Measurements from ENCODE around the gene STUM. TPM values are rescaled to one million over a fixed set of nuclear protein-coding genes. Genes with fewer than 3 reads are reported as not detected.
"Not testable (repeated sequence)": the region's sequence is repeated elsewhere in the genome, so short reads cannot be mapped to it uniquely, and the experiment has no call there.

STUM gene, protein sequence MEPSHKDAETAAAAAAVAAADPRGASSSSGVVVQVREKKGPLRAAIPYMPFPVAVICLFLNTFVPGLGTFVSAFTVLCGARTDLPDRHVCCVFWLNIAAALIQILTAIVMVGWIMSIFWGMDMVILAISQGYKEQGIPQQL
- total RNA-seq (10 to 100 TPM in 3 of 4 donors, 1 to 10 TPM in 1; 3.9 to 16.9 (median 13.6) TPM), polyA plus RNA-seq (1 to 10 TPM in 1 of 3 donors, under 1 TPM in 2; under 0.01 to 7.2 (median 0.23) TPM)

DNA sequence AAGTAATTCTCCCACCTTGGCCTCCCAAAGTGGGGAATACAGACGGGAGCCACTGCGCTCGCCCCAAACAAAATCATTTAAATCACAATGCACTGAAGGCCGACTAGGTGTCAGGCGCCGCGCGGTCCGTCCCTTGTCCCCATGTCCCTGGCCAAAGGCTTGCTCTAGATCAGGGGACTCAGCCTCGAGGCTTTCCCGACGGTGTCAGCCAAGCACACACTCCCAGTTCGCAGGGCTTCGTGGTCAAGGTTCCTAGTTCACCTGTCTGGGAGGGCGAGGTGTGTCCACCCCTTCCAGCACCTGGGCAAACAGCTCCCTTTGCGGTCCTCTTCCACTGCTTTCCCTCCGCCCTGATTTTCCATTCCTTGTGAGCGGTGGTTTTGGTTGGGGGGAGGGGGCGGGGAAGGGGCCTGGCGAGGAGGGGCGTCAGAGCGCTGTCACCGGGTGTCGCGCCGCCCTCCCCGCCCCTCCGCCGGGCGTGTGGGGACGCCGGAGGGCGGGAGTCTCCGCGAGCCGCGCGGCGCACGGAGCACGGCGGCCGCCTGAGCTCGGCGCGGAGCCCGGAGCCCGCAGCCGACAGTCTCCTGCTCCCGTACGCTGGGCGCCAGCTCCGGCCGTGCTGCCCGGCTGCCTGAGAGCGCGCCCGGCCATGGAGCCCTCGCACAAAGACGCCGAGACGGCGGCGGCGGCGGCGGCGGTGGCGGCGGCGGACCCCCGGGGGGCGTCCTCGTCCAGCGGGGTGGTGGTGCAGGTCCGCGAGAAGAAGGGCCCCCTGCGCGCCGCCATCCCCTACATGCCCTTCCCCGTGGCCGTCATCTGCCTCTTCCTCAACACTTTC is at the start of gene STUM:
STUM (plus strand) TSS at position 509 of the 838 bp plus-strand sequence; CDS start at position 650, 141 bp downstream.
- Histone ChIP-seq H3K27ac (peak within 1 kb of the TSS; percentile 79 to 93 (median 91)), H3K9me3 (no peaks in the 10 kb centered on the region), H3K4me1 (peaks cover 0 to 64% (median 47%) of the 10 kb centered on the region in 4 donors), H3K36me3 (no peaks in the 10 kb centered on the region), H3K27me3 (peaks cover 0 to 8% (median 0%) of the 10 kb centered on the region in 3 donors), H3K4me3 (peak within 1 kb of the TSS; percentile 50 to 76 (median 74))
- TF ChIP-seq POLR2AphosphoS5 (IDR thresholded peaks at IDR 0.05) (no peak), EP300 (IDR thresholded peaks at IDR 0.05) (no peak), POLR2A (IDR thresholded peaks at IDR 0.05) (no peak)
- TF ChIP-seq, protein P1, sequence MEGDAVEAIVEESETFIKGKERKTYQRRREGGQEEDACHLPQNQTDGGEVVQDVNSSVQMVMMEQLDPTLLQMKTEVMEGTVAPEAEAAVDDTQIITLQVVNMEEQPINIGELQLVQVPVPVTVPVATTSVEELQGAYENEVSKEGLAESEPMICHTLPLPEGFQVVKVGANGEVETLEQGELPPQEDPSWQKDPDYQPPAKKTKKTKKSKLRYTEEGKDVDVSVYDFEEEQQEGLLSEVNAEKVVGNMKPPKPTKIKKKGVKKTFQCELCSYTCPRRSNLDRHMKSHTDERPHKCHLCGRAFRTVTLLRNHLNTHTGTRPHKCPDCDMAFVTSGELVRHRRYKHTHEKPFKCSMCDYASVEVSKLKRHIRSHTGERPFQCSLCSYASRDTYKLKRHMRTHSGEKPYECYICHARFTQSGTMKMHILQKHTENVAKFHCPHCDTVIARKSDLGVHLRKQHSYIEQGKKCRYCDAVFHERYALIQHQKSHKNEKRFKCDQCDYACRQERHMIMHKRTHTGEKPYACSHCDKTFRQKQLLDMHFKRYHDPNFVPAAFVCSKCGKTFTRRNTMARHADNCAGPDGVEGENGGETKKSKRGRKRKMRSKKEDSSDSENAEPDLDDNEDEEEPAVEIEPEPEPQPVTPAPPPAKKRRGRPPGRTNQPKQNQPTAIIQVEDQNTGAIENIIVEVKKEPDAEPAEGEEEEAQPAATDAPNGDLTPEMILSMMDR (IDR thresholded peaks at IDR 0.05): no peak
- WGBS, 2 donors: 1% methylated on average over 82 of the region's 82 CpGs
- intact Hi-C loops (cut with DNase I): loop anchor here (5.0 to 10.0 kb wide), 3 partner anchors 141 to 886 kb away; partner anchors contain the start of genes ITPKB and PARP1
- peak; percentile 71 for DNase-seq

DNA sequence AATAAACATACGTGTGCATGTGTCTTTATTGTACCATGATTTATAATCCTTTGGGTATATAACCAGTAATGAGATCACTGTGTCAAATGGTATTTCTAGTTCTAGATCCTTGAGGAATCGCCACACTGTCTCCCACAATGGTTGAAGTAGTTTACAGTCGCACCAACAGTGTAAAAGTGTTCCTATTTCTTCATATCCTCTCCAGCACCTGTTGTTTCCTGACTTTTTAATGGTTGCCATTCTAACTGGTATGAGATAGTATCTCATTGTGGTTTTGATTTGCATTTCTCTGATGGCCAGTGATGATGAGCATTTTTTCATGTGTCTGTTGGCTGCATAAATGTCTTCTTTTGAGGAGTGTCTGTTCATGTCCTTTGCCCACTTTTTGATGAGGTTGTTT is 48.9 kb upstream of the STUM start:
- H3K27ac ChIP-seq; H3K4me1 ChIP-seq; H3K27me3 ChIP-seq; H3K4me3 ChIP-seq; H3K36me3 ChIP-seq; DNase-seq; intact Hi-C loops (cut with DNase I); H3K9me3 ChIP-seq: not testable (repeated sequence)
- 82% methylated on average over 3 of the region's 3 CpGs for WGBS, 2 donors

DNA sequence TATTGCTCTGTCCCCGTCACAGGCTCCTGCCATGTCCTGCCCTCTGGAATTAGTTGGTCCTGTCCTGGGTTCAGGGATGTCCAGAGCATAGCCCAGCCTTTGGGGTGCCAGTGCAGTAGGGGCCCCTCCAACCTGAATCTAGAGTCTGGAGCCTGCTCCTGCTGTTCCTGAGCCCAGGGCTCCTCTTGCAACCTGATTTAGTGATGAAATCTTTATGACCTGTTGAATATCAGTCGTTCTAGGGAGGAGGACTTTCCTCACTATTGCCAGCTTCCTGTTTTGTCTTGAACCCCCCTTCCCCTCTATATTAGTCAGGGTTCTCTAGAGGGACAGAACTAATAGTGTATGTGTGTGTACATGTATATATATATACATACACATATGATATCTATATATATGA is 42.5 kb upstream of the STUM start:
- no peaks in the 10 kb centered on the region for H3K36me3 ChIP-seq
- TF ChIP-seq, protein P1 (IDR thresholded peaks at IDR 0.05): no peak
- TF ChIP-seq EP300 (IDR thresholded peaks at IDR 0.05): no peak
- no peak for TF ChIP-seq POLR2A (IDR thresholded peaks at IDR 0.05)
- TF ChIP-seq POLR2AphosphoS5 (IDR thresholded peaks at IDR 0.05): no peak
- 55 to 61% methylated on average over 2 of the region's 2 CpGs for WGBS, 2 donors
- H3K27ac ChIP-seq: no peak overlapping the region
- H3K4me3 ChIP-seq: no peak overlapping the region
- H3K27me3 ChIP-seq: no peaks in the 10 kb centered on the region
- intact Hi-C loops (cut with DNase I): no loop called here
- no peak for DNase-seq
- H3K4me1 ChIP-seq: no peaks in the 10 kb centered on the region
- H3K9me3 ChIP-seq: no peaks in the 10 kb centered on the region

DNA sequence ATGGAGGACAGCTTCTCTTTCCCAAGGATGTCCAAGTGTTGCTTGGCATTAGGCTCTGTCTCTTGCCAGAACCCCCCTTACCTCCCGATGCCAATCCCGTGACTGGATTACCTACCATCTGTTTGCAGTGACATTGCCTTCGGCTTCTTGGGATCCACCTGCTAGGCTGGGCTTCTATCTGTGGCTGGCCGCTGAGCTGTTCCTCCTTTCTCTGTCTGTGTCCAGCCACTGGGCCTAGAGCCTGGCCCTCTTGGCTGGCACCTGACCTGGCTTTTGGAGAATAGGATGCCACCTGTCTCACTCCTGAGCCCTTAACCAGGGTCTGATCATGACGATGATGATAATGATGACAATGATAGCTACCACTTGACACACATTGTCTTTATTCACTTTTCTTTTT is 41.6 kb upstream of the STUM start:
- H3K27me3 ChIP-seq: no peaks in the 10 kb centered on the region
- 95 to 96% methylated on average over 5 of the region's 5 CpGs for WGBS, 2 donors
- H3K4me1 ChIP-seq: no peaks in the 10 kb centered on the region
- no peaks in the 10 kb centered on the region for H3K9me3 ChIP-seq
- no peak overlapping the region for H3K4me3 ChIP-seq
- no peak for DNase-seq
- no peak for TF ChIP-seq POLR2AphosphoS5 (IDR thresholded peaks at IDR 0.05)
- no peak for TF ChIP-seq POLR2A (IDR thresholded peaks at IDR 0.05)
- TF ChIP-seq, protein P1 (IDR thresholded peaks at IDR 0.05): no peak
- TF ChIP-seq EP300 (IDR thresholded peaks at IDR 0.05): no peak
- H3K36me3 ChIP-seq: no peaks in the 10 kb centered on the region
- H3K27ac ChIP-seq: no peak overlapping the region
- intact Hi-C loops (cut with DNase I): no loop called here

DNA sequence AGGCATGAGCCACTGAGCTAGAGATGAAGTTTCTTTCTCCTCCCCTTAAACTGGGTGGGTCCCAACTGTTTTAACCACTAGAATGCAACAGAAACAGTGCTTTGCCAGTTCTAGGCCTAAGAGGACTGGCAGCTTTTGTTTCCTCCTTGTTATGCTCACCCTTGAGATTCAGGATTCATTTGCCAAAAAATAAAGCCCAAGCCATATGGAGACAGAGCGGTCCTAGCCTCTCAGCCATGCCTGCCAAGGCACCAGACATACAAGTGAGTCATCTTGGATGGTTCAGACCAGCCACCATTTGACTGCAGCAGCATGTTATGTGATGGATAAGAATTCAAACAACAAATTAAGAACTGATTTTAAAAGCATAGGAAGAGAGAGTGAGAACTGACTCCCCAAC is 38.1 kb upstream of the STUM start:
- H3K36me3 ChIP-seq: no peaks in the 10 kb centered on the region
- H3K27ac ChIP-seq: no peak overlapping the region
- no peaks in the 10 kb centered on the region for H3K9me3 ChIP-seq
- TF ChIP-seq POLR2A (IDR thresholded peaks at IDR 0.05) (no peak), POLR2AphosphoS5 (IDR thresholded peaks at IDR 0.05) (no peak)
- TF ChIP-seq, protein P1 (IDR thresholded peaks at IDR 0.05): no peak
- DNase-seq: no peak
- 84 to 89% methylated on average over 1 of the region's 1 CpG for WGBS, 2 donors
- no peak overlapping the region for H3K4me3 ChIP-seq
- no peaks in the 10 kb centered on the region for H3K4me1 ChIP-seq
- intact Hi-C loops (cut with DNase I): no loop called here
- H3K27me3 ChIP-seq: no peaks in the 10 kb centered on the region
